Forelimb muscle (tissue), 1 donor: ENCODE measurements around the gene SMIM13. TPM values are rescaled to one million over a fixed set of nuclear protein-coding genes. Genes with fewer than 3 reads are reported as not detected.

Experiments
- polyA plus RNA-seq: library from polyadenylated mRNA; unstranded; fragments of 120-200 nt; gene quantifications from one replicate; pipeline ENCODE4 v1.2.1, GENCODE V29; 2013; ENCODE audit not compliant: insufficient read length

SMIM13 gene
- polyA plus RNA-seq, 1 donor = 8.9 TPM

Other genes with a start within 250 kb of the SMIM13 start
- gene GCM2, start 211.8 kb upstream of the SMIM13 start, polyA plus RNA-seq = not detected
- 1.3 TPM for gene SYCP2L, start 206.8 kb upstream of the SMIM13 start, polyA plus RNA-seq
- gene ELOVL2, start 49.5 kb upstream of the SMIM13 start, polyA plus RNA-seq = 1.9 TPM
- gene ERVFRD-1, start 17.9 kb downstream of the SMIM13 start, polyA plus RNA-seq = 0.15 TPM
- 10.1 TPM for gene NEDD9, start 138.8 kb downstream of the SMIM13 start, polyA plus RNA-seq